ENCODE data around the gene ZMIZ1.

The ZMIZ1 gene

DNA sequence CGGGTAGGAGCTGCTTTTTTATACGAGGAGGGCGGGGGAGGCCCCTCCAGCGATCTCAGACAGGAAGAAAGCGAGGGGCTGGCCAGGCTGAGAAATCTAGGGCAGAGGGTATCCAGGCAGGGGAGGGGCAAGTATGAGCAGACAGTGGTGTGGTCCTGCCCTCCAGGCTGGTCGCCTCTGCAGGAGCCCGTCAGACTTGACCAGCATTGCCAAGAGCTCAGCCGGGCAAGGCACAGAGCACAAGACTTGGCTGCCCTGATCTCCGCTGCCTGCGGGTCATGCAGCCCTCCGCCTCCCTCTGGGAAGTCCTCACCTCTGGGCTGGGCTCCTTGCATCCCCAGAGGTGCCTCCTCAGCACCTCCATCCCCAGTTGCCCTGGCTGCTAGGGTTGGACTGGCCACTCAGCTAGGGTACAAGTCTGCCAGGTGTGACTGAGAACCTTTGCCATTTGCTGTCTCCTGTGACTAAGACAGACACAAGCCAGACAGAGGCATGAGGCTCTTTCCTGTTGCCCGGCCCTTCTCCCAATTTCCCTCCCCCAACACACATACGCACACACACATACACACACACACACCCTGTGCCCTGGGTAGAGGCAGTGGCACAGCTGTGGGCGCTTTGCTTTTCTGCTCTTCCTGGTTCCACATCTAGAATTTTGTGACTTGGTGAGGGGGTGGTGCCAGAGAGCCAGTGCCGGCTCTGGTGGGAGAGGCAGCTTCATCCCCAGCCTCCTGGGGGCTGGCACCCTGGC lies 219.4 kb downstream of the ZMIZ1 start:
- no peak for DNase-seq (ENCODE audit: low spot score)

DNA sequence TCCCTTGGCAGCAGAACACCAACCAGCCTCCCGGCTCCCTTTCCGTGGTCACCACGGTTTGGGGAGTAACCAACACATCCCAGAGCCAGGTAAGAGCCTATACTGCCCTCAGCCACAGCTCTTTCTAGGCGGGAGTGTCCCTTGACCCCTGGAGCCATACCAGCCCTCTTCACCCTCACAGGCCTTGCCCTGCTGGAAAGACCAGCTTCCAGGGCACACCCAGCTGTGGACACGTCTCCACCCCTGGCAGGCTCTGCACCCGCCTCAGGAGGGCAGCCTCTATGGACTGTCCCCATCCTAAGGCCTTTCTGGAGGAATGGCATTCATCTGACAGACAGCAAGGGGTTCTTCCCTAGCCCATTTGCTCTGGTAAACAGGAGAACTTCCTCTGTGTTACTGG lies 221.0 kb downstream of the ZMIZ1 start:
- DNase-seq (ENCODE audit: low spot score): no peak

DNA sequence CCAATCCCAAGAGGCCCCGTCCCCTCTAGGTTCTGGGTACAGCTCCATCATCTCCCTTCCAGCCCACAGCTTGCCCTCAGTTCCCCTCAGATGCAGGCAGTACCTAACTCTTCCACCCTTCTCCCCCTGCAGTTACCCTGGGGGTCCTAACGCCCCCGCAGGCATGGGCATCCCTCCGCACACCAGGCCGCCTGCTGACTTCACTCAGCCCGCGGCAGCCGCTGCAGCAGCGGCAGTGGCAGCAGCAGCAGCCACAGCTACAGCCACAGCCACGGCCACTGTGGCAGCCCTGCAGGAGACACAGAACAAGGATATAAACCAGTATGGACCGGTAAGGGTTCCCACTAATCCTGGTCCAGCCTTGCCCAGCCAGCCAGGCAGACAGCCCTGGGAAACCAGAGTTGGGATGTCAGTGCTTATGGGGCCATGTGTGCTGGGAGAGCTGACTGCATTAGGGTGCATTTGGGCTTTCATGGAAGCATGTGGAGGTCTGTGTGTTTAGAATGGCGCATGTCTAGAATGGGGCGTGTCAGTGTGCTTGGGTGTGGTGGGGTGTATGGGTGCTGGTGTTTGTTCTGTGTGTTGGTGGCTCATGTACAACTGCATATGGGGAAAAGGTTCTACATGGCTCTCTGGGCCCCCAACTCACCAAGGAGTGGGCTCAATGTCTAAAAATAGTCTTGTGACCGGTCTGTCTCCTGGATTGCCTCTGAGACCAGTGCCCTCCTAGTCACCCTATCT lies 223.4 kb downstream of the ZMIZ1 start:
- no peak for DNase-seq (ENCODE audit: low spot score)

GRCh38 chr10:79292891-79293746 lies 224.4 kb downstream of the ZMIZ1 start:
- DNase-seq (ENCODE audit: low spot score): no peak

- DNase-seq (ENCODE audit: low spot score): no peak
Measured at GRCh38 chr10:79293841-79294581, 225.2 kb downstream of the ZMIZ1 start.

GRCh38 chr10:79295563-79295962 lies 226.8 kb downstream of the ZMIZ1 start:
- no peak for DNase-seq (ENCODE audit: low spot score)

- no peak for DNase-seq (ENCODE audit: low spot score)
Measured at GRCh38 chr10:79296431-79296830, 227.7 kb downstream of the ZMIZ1 start.

- no peak for DNase-seq (ENCODE audit: low spot score)
Measured at GRCh38 chr10:79298403-79299244, 229.9 kb downstream of the ZMIZ1 start.

- no peak for DNase-seq (ENCODE audit: low spot score)
Measured at GRCh38 chr10:79299397-79300241, 230.9 kb downstream of the ZMIZ1 start.

DNA sequence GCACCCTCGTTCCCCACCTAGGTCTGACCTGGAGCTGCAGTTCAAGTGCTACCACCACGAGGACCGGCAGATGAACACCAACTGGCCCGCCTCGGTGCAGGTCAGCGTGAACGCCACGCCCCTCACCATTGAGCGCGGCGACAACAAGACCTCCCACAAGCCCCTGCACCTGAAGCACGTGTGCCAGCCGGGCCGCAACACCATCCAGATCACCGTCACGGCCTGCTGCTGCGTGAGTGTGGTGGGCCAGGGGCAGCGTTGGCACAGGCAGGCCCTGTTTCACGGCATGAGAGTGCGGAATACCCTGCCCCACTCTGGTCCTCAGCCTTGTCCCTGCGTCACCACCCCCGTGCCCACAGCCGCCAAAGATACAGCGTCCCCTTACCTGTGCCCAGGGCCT lies 231.9 kb downstream of the ZMIZ1 start:
- DNase-seq (ENCODE audit: low spot score): no peak

GRCh38 chr10:79301754-79302530 lies 233.2 kb downstream of the ZMIZ1 start:
- no peak for DNase-seq (ENCODE audit: low spot score)

GRCh38 chr10:79303631-79304478 lies 235.1 kb downstream of the ZMIZ1 start:
- DNase-seq (ENCODE audit: low spot score): no peak

DNA sequence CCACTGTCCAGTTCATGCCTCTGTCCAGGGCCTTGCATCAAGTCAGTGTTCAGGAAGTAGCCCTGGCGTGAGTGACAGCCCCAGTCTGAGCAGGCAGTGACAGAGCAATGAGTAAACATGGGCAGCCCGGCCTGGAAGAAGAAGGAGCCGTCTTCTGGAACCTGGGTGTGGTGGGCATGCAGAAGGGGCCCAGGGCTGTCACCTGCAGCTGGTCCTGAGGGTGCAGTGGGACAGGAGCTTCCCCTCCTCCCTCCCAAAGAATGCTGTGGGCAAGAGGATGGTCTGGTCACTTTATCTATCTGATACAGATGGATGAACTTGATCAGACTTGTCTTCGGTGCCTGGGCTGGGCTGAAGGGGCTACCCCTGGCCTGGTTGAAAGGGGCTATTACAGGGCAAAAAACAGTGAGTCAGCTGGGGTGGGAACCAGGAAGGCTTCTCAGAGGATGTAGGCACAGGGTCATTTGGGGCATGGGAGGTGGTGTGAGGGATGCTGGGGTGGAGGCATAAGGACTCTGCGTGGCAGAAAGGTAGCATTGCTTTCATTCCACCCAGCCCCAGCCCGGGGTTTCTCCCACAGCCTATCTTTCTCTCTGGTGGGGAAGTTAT lies 235.8 kb downstream of the ZMIZ1 start:
- no peak for DNase-seq (ENCODE audit: low spot score)

DNA sequence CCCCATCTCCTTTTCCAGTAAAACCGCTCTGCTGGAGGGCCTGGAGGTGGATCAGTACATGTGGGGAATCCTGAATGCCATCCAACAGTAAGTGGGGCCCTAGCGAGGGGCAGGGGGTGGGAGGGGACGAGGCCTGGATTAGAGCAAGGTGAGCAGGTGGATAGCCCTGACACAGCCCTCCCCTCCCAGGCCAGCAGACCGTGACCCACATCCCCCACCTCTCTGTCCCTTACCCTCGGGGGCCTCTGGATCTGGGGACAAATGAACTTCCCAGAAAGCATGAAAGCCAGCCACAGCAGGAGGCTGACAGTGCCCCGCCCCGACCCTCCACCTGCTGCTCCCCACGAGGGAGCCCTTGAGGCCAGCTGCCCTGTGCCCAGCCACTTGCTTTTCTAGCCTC lies 236.7 kb downstream of the ZMIZ1 start:
- DNase-seq (ENCODE audit: low spot score): no peak

DNA sequence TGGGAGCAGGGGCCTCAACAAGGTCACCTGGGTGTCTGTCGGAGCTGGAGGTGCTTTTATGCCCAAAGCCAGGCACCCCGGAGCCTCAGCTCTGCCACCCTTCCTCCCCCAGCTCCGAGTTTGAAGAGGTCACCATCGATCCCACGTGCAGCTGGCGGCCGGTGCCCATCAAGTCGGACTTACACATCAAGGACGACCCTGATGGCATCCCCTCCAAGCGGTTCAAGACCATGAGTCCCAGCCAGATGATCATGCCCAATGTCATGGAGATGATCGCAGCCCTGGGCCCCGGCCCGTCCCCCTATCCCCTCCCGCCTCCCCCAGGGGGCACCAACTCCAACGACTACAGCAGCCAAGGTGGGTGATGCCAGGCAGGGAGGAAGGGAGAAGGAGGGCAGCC lies 237.2 kb downstream of the ZMIZ1 start:
- DNase-seq (ENCODE audit: low spot score): no peak

DNA sequence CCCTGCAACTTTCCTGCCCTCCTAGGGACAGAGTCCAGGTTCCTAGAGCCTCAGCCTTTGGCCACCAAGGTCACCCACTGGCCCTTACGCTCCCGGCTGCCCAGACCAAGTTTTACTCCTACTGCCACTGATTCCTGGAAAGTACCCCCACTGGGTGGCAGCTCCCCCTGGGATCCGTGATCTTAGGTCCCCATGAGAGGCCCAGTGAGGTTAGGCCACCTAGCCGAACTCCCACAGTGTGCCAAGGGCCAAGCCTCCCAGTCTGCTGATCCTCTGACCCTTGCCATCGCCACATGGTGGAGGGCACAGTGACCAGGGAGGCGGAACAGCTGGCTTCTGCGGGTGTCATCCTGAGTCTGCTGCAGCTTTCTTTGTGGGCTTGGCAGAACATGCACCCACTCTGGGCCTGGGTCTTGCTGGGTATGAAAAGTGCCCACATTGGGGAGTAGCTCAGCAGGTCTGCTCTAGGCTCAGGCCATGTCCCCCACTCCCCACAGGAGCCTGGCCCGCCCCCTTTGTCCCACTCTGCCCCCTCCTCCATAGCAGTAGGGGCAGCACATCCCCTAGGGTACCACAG lies 238.0 kb downstream of the ZMIZ1 start:
- DNase-seq (ENCODE audit: low spot score): no peak

- no peak for DNase-seq (ENCODE audit: low spot score)
Measured at GRCh38 chr10:79308016-79308415, 239.2 kb downstream of the ZMIZ1 start.

Measured in left forelimb (tissue), 1 donor.